ENCODE data around the gene WDR37.
A peak's percentile ranks its signal among the peaks of the same experiment; 100 is the strongest.
"Not testable (repeated sequence)": the region's sequence is repeated elsewhere in the genome, so short reads cannot be mapped to it uniquely, and the experiment has no call there.

The WDR37 gene

GRCh38 chr10:1056326-1057105, at the start of gene WDR37:
Gene WDR37 (plus strand): TSS chr10:1056385. CDS start chr10:1072156, 15,771 bp downstream.
- peak; percentile 42 to 82 for DNase-seq

GRCh38 chr10:1006573-1006972, 49.6 kb upstream of the WDR37 start:
- no peak for DNase-seq

DNA sequence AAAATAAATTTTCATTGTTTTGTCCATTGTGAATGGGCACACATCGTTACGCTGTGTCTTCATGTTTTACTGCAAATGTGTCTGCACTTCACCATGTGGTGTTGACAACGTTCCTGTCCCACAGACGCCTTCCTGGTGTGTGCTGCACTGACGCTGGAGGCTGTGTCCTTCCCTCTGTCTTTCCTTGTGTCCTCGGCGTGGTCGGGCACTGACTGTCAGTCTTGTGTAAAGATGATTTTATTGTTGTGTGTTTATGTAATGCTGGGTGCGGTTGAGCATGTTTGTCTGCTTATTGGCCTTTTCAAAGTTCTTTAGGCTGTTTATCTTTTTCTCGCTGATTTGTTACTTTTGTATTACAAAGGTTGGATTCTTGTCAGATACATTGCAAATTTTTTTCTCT, 48.6 kb upstream of the WDR37 start:
- no peak for DNase-seq

DNA sequence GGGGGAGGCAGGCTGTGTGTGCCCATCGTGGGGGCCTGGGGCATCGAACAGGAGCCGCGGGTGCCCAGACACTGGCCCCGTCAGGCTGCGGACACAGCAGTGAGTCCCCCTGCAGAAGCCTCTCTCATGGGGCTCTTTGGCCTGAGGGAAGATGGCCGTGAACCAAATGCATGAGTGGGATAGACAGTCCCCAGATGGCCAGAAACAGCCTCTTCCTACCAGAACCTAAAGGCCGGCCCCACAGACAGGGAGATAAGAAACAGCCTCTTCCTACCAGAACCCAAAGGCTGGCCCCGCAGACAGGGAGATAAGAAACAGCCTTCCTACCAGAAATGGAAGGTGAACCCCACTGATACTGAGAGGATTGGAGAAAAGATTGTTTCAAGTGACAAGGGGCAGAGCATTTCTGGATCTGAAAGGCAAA, 47.1 kb upstream of the WDR37 start:
- no peak for DNase-seq

- DNase-seq: not testable (repeated sequence)
Observed at GRCh38 chr10:1009947-1010346, 46.2 kb upstream of the WDR37 start.

GRCh38 chr10:1010703-1011102, 45.5 kb upstream of the WDR37 start:
- no peak for DNase-seq

DNA sequence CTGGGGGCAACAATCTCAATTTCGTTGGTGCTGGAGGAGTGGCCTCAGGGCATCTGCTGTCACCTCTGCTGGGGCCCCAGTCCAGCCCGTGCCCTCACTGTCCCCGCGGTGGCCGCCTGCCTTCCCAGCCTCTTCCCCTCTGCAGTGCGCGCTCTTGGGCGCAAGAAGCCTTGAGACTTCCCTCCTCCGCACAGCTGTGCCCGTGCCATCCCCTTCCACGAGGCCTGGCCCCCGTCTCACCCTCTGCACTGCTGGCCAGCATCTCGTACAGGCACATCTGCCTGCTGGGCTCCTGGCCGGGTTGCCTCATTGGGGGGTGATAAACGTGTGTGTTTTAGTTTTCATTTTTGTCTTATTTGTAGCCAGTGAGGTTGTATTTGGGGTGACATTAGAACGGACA, 44.5 kb upstream of the WDR37 start:
- no peak for DNase-seq

- no peak for DNase-seq
Observed at GRCh38 chr10:1015688-1016087, 40.5 kb upstream of the WDR37 start.

- DNase-seq: no peak
Observed at GRCh38 chr10:1019362-1019761, 36.8 kb upstream of the WDR37 start.

- no peak for DNase-seq
Observed at GRCh38 chr10:1020460-1020859, 35.7 kb upstream of the WDR37 start.

GRCh38 chr10:1020958-1021357, 35.2 kb upstream of the WDR37 start:
- DNase-seq: no peak

GRCh38 chr10:1022413-1022812, 33.8 kb upstream of the WDR37 start:
- DNase-seq: peak in 1 of 2 experiments; percentile 3

DNA sequence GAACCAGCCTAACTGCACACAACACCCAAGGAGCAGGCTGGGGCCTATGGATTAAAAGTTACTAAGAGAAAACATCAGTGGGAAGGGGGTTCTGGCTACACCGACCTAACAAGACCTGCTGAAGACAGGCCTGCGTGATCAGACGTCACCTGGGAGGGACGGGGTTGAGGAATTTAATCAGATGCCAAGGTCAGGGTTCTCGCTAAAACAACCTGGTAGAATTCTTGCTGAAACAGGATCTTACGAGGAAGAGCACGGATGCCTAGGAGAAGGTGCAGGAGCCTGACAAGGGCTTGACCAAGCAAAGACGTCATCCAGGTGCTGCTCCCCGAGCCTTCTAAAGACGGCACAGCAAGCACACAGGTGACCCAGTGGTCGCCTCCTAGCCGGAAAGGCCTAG, 32.1 kb upstream of the WDR37 start:
- DNase-seq: no peak

DNA sequence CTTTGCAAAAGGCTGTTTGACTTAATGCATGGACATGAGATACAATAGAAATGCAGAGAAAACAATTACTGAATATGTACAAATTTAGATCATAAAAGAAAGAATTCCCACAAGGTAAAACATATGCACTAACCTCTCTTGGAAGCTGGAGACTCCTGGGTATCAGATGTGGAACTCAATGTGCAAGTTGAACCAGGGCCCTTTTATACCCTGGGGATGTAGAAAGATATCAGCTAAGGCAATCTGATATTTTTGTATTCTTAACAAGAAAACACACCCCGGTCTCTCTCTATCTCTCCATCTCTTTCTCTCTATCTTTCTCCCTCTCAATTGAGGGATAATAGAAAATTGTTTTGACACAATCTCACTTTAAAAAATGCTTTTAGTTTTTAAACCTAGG, 30.5 kb upstream of the WDR37 start, which contains the start of gene IDI2:
TSS of gene IDI2 (minus strand) at position 177 of the 400 bp plus-strand sequence. CDS start 1,136 bp downstream, outside the sequence.
- no peak for DNase-seq

- no peak for DNase-seq
Observed at GRCh38 chr10:1026578-1026977, 29.6 kb upstream of the WDR37 start.

DNA sequence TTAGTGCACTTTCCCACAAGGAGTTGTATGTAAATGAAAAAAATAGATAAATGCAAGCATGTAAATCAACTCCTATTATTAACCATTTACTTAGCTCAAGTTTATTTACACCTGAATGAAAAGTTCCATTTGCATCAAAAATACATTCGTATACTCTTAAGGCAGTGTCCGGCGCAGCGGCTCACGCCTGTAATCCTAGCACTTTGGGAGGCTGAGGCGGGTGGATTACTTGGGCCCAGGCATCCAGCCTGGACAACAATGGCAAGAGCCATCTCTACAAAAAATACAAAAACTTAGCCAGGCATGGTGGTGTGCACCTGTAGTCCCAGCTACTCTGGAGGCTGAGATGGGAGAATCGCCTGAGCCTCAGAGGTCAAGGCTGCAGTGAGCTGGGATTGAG, 26.3 kb upstream of the WDR37 start:
- DNase-seq: no peak

GRCh38 chr10:1033601-1034000, 22.6 kb upstream of the WDR37 start:
- DNase-seq: no peak

DNA sequence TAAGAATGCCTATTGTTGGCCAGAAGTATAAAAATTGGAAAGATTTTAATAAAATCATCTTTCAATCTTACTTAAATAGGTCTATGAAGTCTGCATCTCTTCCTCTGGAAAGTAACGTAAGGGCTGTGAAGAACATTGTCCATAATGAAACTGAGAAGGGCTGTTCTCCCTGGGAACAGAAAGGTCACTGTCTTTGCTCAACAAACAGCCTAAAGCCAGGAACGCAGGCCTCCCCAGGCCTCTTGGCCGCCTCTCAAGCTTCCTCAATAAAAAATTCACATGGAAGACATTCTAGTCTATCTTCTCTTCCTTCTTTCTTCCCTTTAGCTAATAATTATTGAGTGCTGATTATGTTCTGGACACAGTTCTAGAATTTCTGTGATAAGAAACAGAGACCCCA, 21.4 kb upstream of the WDR37 start:
- DNase-seq: no peak

GRCh38 chr10:1035201-1035600, 21.0 kb upstream of the WDR37 start:
- no peak for DNase-seq

DNA sequence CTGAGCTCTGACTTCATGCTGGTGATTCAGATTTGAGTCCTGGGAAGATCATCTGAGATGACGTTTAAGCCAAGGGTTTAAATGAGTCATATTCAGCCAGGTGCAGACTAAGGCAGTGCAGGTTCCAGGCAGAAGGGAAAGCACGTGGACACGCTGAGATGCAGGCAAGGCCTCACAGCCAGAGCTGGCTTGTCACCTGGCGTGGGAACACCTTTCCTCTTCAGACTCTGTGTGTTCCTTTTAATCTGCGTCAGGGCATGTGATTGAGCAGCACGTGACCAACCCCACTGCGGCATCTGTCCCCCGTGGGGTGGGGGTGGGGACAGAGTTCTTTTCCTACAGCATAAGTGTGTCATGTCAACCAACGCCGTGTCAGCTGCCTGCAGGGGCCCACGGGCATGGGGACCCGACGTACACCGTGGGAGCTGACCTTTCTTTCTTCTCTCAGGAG, 19.8 kb upstream of the WDR37 start:
- DNase-seq: no peak

DNA sequence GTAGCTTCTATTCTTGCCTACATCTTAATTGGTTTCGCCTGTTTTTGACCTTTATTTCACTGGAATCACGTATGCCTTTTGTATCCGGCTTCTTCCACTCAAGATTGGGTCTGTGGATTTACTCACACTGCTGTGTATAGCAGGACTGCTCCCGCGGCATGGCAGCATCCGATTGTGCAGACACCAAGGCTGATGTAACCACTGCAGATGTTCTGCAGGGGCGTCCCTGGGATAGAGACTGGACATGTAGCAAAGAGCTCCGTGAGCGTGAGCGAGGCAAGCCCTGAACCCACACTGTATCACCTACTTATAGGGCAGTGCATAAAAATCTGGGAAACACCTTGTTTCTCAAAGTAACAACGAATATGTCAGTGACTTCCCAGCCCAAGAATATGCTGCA, 19.1 kb upstream of the WDR37 start:
- DNase-seq: no peak

- not testable (repeated sequence) for DNase-seq
Observed at GRCh38 chr10:1038769-1039168, 17.4 kb upstream of the WDR37 start.

GRCh38 chr10:1040133-1040532, 16.1 kb upstream of the WDR37 start:
- DNase-seq: no peak

DNA sequence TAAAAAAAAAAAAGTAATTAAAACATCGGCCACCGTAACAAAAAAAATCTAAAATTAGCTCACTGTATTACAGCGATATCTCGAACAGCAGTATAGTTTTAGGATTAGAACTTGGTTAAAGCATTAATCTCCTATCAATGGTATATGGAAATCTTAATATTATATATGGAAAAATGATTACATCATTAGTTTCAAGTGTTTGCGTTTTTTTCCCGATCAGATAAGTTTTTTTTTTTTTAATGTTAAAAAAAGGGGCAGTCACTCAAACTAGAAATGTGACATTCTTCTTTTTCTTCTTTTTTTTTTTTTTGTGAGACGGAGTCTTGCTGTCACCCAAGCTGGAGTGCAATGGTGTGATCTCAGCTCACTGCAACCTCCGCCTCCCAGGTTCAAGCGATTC, 14.7 kb upstream of the WDR37 start:
- no peak for DNase-seq

DNA sequence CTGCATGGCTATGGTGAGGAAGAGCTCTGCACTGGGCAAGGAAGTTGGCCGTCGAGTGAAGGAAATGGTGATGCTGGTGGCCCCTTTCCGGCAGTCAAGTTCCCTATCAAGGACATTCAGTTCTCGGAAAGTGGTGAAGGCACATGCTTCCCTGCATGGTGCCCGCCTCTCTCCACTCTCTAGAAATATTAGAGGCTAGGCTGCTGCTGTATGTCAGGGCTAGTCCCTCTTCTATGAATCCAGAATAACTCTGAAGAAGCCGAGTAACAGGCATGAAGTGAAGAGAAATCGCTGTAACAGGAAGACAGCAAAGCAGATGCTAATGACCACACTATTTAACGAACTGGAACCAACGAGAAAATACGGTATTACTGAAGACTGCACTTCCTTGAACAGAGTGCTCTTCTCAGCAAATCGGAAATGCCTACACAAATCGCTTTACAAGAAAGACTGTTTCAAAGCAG, 12.6 kb upstream of the WDR37 start:
- DNase-seq: peak; percentile 1 to 23

Measured in NCI-H526 (cell line).